OCI-LY7 (cell line): ENCODE results near the gene NCK2. TPM values are rescaled to one million over a fixed set of nuclear protein-coding genes. Genes with fewer than 3 reads are reported as not detected.
A peak's percentile ranks its signal among the peaks of the same experiment; 100 is the strongest.

Experiments used
- BruUV-seq: library from RNA; stranded (reverse); fragments of 400-500 nt; replicated peaks from 2 replicates; lab custom pipeline; 2021; lab: Mats Ljungman, UMichigan
- CTCF ChIA-PET: fragments of 300-600 bp; sonication (Branson Sonifier 250); formaldehyde crosslinking; loops from one replicate; lab custom pipeline; 2022; ENCODE audit warnings: antibody characterized with exemption; ENCODE audit not compliant: unreplicated experiment; lab: Charles Lee
- POLR2A ChIA-PET: fragments of 300-600 bp; sonication (Branson Sonifier 250); formaldehyde crosslinking; loops from one replicate; lab custom pipeline; 2022; ENCODE audit warnings: antibody characterized with exemption; lab: Charles Lee
- DNase-seq: peaks from one replicate; pipeline ENCODE4 v3.0.0-alpha.2; 2015; ENCODE audit warnings: low spot score
- H2AFZ ChIP-seq: fragments of 200-600 bp; sonication (generic), shearing (Covaris generic); 2 replicates; pipeline ENCODE4 v1.6.1; 2014; ENCODE audit warnings: mild to moderate bottlenecking, antibody characterized with exemption, low read length, moderate library complexity
- H3K27ac ChIP-seq: fragments of 200-600 bp; sonication (generic); 2 replicates; pipeline ENCODE4 v1.5.1; 2014; ENCODE audit warnings: mixed run types, low read depth, mild to moderate bottlenecking, moderate library complexity, low read length, inconsistent platforms; ENCODE audit not compliant: poor library complexity, severe bottlenecking
- H3K36me3 ChIP-seq: fragments of 200-600 bp; sonication (generic); 2 replicates; pipeline ENCODE4 v1.6.1; 2014; ENCODE audit warnings: mild to moderate bottlenecking, antibody characterized with exemption, low read length, moderate library complexity, mixed read lengths; ENCODE audit not compliant: insufficient read depth
- H3K4me1 ChIP-seq: fragments of 200-600 bp; sonication (generic); 2 replicates; pipeline ENCODE4 v1.5.1; 2014; ENCODE audit warnings: mild to moderate bottlenecking, low read length; ENCODE audit not compliant: insufficient read depth, poor library complexity, severe bottlenecking
- H3K4me2 ChIP-seq: fragments of 200-600 bp; sonication (generic); 2 replicates; pipeline ENCODE4 v1.6.1; 2014; ENCODE audit warnings: mild to moderate bottlenecking, low read length
- H3K4me3 ChIP-seq: fragments of 200-600 bp; sonication (generic); 2 replicates; pipeline ENCODE4 v1.5.1; 2014; ENCODE audit warnings: mild to moderate bottlenecking, low read depth, low read length; ENCODE audit not compliant: poor library complexity, severe bottlenecking
- H3K79me2 ChIP-seq: fragments of 200-600 bp; sonication (generic); 2 replicates; pipeline ENCODE4 v1.6.1; 2016; ENCODE audit warnings: low read depth, mild to moderate bottlenecking, low read length, moderate library complexity, mixed read lengths; ENCODE audit not compliant: insufficient read depth
- H3K9me2 ChIP-seq: fragments of 200-600 bp; sonication (generic); 2 replicates; pipeline ENCODE4 v1.6.1; 2016; ENCODE audit warnings: mild to moderate bottlenecking, low read length, mixed read lengths; ENCODE audit not compliant: insufficient read depth
- H3K9me3 ChIP-seq: fragments of 200-600 bp; sonication (generic); 2 replicates; pipeline ENCODE4 v1.6.1; 2014; ENCODE audit warnings: mild to moderate bottlenecking, mixed run types, low read length, mixed read lengths
- H4K20me1 ChIP-seq: fragments of 200-600 bp; sonication (generic); 2 replicates; pipeline ENCODE4 v1.6.1; 2014; ENCODE audit warnings: mild to moderate bottlenecking, antibody characterized with exemption, low read length, moderate library complexity, mixed read lengths; ENCODE audit not compliant: insufficient read depth
- CTCF ChIP-seq: fragments of 200-600 bp; sonication (generic); conservative IDR thresholded peaks from 2 replicates; pipeline ENCODE4 v1.5.1; 2014; ENCODE audit warnings: mild to moderate bottlenecking, antibody characterized with exemption, low read length, moderate library complexity, mixed read lengths
- EZH2phosphoT487 ChIP-seq: fragments of 200-600 bp; sonication (generic); IDR thresholded peaks from 2 replicates; pipeline ENCODE4 v1.6.1; 2018; ENCODE audit warnings: low read depth, borderline replicate concordance, mild to moderate bottlenecking, mixed run types, antibody characterized with exemption, low read length, moderate library complexity, mixed read lengths
- intact Hi-C: fragments of 100-400 bp; cut with micrococcal nuclease; formaldehyde crosslinking; loops from one replicate; pipeline ENCODE4 v1.10.0; 2022; ENCODE audit not compliant: unreplicated experiment
- total RNA-seq, 2 experiments: library from RNA; depleted of rRNA in 1 of 2; stranded (reverse); fragments of >200 nt in 1 of 2; shearing (Covaris generic) in 1 of 2; gene quantifications; 2 replicates each; pipeline ENCODE4 v1.2.3, GENCODE V29; 2014 to 2022

NCK2 gene
- total RNA-seq, 2 experiments from 2014 or later = 23.4 to 34.2 TPM

- no peaks in the 10 kb centered on the region; the same call in 1 of the 2 replicates for H3K36me3 ChIP-seq
- peaks cover 93% of the 10 kb centered on the region for H3K4me1 ChIP-seq
- peaks cover 5% of the 10 kb centered on the region; the same call in 1 of the 2 replicates for H3K9me3 ChIP-seq
- peaks cover 53% of the 10 kb centered on the region; the same call in 1 of the 2 replicates for H3K79me2 ChIP-seq
- H3K4me2 ChIP-seq = peak overlapping the region; percentile 53
- intact Hi-C loops = no loop called here
- H3K9me2 ChIP-seq = no peaks in the 10 kb centered on the region
- no peak for TF ChIP-seq CTCF
- TF ChIP-seq EZH2phosphoT487 = no peak
- CTCF ChIA-PET = no interaction called here
- H3K4me3 ChIP-seq = no peak overlapping the region
- peak overlapping the region; percentile 32 for H3K27ac ChIP-seq
- no peak overlapping the region for H2AFZ ChIP-seq
- no TSS peak for BruUV-seq
- no peak for DNase-seq
- no peaks in the 10 kb centered on the region for H4K20me1 ChIP-seq
- POLR2A ChIA-PET = interaction anchor here (0.9 to 2.4 kb wide), 5 partner anchors 9 to 53 kb away, joined by 3 to 11 read pairs (median 4); no protein-coding TSS in a partner anchor
Measured at GRCh38 chr2:105800036-105800713, 55.5 kb downstream of the NCK2 start.

GRCh38 chr2:105800953-105801635 is 56.4 kb downstream of the NCK2 start:
- ChIA-PET POLR2A (interaction anchor here (2.4 kb wide), 1 partner anchor 54 kb away, joined by 11 read pairs; no protein-coding TSS in a partner anchor), CTCF (no interaction called here)
- Histone ChIP-seq H3K4me1 (peaks cover 84% of the 10 kb centered on the region), H3K79me2 (peaks cover 44% of the 10 kb centered on the region; the same call in 1 of the 2 replicates), H3K4me3 (no peak overlapping the region), H3K27ac (peak overlapping the region; percentile 32), H4K20me1 (no peaks in the 10 kb centered on the region), H3K36me3 (no peaks in the 10 kb centered on the region; the same call in 1 of the 2 replicates), H3K4me2 (peak overlapping the region; percentile 53), H2AFZ (no peak overlapping the region; the same call in 1 of the 2 replicates), H3K9me3 (peaks cover 5% of the 10 kb centered on the region; the same call in 1 of the 2 replicates), H3K9me2 (no peaks in the 10 kb centered on the region)
- intact Hi-C loops = no loop called here
- BruUV-seq = no TSS peak
- peak; percentile 39 for DNase-seq
- TF ChIP-seq EZH2phosphoT487 = no peak
- TF ChIP-seq CTCF = no peak
